Activated CD4-positive, alpha-beta T cell treated with anti-CD3 and anti-CD28 coated beads, Interleukin-2, amount 50 U/mL, for 1 hour (primary cell): ENCODE results near the gene TCFL5.
"Not testable (repeated sequence)": the region's sequence is repeated elsewhere in the genome, so short reads cannot be mapped to it uniquely, and the experiment has no call there.

ENCODE experiments used
- DNase-seq: peaks from one replicate; pipeline ENCODE4 v3.0.0-alpha.2; 2020

The TCFL5 gene

GRCh38 chr20:62852841-62853240, 8.8 kb downstream of the TCFL5 start:
- DNase-seq = no peak

GRCh38 chr20:62852196-62852595, 9.4 kb downstream of the TCFL5 start:
- no peak for DNase-seq

- DNase-seq = no peak
Observed at GRCh38 chr20:62850333-62850974, 11.2 kb downstream of the TCFL5 start.

GRCh38 chr20:62849431-62849830, 12.2 kb downstream of the TCFL5 start:
- no peak for DNase-seq

GRCh38 chr20:62848917-62849316, 12.7 kb downstream of the TCFL5 start:
- DNase-seq = not testable (repeated sequence)

- DNase-seq = no peak
Observed at GRCh38 chr20:62846166-62846890, 15.3 kb downstream of the TCFL5 start.

- no peak for DNase-seq
Observed at GRCh38 chr20:62845416-62846160, 16.0 kb downstream of the TCFL5 start.

GRCh38 chr20:62844182-62844581, 17.4 kb downstream of the TCFL5 start:
- no peak for DNase-seq

- no peak for DNase-seq
Observed at GRCh38 chr20:62843656-62844055, 18.0 kb downstream of the TCFL5 start.

- DNase-seq = no peak
Observed at GRCh38 chr20:62841705-62842212, 19.9 kb downstream of the TCFL5 start.

- DNase-seq = no peak
Observed at GRCh38 chr20:62840244-62841197, 21.1 kb downstream of the TCFL5 start.

- DNase-seq = no peak
Observed at GRCh38 chr20:62839816-62840215, 21.8 kb downstream of the TCFL5 start.

- DNase-seq = no peak
Observed at GRCh38 chr20:62839261-62839660, 22.4 kb downstream of the TCFL5 start.

- no peak for DNase-seq
Observed at GRCh38 chr20:62838128-62838891, 23.3 kb downstream of the TCFL5 start.

- no peak for DNase-seq
Observed at GRCh38 chr20:62837790-62838127, 23.9 kb downstream of the TCFL5 start.

GRCh38 chr20:62836967-62837490, 24.6 kb downstream of the TCFL5 start:
- DNase-seq = no peak

- no peak for DNase-seq
Observed at GRCh38 chr20:62835931-62836861, 25.4 kb downstream of the TCFL5 start.

GRCh38 chr20:62834967-62835730, 26.5 kb downstream of the TCFL5 start:
- no peak for DNase-seq

GRCh38 chr20:62832951-62833391, 28.7 kb downstream of the TCFL5 start:
- no peak for DNase-seq
